HG03460 (cell line): ENCODE results near the gene IFITM5.
A peak's percentile ranks its signal among the peaks of the same experiment; 100 is the strongest.

ENCODE experiments used
- ATAC-seq: cut with Tn5 transposase; IDR thresholded peaks from one replicate; pipeline ENCODE4 v1.9.1; 2021; ENCODE audit not compliant: unreplicated experiment

IFITM5 gene

DNA sequence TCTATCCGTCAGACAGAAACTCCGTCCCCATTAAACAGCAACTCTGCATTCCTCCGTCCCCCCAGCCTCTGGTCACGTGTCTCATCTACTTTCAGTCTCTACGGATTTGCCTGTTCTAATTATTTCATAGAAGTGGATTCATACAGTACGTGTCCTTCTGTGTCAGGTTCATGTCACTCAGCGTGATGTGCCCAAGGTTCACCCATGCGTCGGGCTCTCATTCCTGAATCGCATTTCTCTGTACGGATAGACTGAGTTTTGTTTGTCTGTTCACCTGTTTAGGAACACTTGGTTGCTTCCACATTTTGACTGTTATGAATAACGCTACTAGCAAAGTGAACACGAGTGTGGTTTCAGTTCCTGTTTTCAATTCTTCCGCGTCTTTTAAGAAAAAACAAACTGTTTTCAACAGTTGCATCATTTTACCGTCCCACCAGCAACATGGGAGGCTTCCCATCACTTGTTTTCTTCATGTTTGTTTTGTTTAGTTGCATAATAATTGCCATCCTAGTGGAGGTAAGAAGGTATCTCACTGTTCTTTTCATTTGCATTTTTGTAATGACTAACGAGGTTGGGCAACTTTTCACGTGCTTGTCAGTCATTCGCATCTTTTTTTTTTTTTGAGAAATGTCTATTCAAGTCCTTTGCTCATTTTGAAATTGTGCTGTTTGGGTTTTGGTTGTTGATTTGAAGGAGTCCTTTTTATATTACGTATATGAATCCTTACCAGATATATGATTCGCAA, 30.0 kb downstream of the IFITM5 start:
- peak; percentile 67 for ATAC-seq

DNA sequence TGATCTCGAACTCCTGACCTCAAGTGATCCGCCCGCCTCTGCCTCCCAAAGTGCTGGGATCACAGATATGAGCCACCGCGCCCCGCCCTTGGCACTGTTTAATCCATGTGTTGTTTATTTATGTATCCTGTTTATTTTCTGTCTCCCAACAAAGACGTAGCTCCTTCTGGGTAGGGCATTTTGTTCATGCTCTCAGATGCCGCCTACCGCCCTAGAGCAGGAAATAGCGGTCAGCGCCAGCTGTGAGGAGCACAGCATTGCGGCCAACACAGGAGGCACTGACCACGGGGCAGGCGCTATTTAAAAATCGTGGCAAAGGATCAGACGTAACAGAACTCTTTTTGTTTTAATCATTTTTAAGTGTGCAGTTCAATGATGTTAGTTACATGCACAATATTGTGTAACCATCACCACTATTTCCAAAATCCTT, 30.6 kb downstream of the IFITM5 start:
- ATAC-seq: peak; percentile 53

DNA sequence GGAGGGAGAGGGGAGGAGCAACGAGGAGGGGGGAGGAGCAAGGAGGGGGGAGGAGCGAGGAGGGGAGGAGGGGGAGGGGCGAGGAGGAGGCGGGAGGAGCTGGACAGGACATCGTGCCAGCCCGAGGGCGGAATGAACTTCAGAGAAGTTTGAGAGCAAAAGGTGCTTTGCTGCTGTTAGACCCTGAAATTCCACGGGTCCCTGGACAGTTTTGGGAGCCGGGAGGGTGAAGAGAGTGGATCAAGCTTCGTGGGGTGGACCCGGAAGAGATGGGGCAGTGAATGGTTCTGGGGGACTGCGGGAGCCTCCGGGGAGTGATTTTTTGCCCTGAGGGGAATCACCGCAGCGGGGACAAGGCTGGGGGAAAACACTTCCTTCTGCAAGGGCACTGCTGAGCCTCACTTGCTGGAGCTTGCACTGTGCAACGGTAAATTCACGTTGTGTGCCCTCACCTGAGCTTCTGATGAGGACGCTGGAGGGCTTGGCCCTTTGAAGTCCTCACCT, 31.8 kb downstream of the IFITM5 start:
- ATAC-seq: no peak

DNA sequence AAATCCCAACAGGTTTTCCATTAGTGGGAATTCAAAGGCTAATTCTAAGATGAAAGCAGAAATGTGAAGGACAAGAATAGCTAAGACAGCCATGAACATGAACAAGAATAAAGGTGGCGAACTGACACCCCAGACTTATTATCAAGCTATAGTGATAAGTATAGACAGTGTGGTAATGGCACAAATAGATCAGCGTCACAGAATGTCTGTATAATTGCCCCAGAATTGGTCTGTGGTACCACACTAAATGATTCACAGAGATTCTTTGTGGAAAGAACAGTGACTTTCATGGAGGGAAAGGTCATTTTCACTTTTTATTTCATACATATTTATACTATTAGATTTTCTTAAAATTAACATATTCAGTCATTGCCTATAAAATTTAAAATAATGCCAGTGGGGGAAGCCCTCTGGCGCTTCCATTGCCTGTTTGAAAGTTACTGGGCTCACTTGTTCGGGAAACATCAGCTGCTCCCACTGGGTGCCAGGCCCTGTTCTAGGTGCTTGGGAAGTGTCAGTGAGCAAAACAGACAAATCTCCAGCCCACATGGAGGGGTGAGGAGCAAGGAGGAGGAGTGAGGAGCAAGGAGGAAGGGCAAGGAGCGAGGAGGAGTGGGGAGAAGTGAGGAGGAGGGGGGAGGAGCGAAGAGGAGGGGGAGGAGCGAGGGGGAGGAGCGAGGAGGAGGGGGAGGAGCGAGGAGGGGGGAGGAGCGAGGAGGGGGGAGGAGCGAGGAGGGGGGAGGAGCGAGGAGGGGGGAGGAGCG, 32.5 kb downstream of the IFITM5 start:
- ATAC-seq: no peak

DNA sequence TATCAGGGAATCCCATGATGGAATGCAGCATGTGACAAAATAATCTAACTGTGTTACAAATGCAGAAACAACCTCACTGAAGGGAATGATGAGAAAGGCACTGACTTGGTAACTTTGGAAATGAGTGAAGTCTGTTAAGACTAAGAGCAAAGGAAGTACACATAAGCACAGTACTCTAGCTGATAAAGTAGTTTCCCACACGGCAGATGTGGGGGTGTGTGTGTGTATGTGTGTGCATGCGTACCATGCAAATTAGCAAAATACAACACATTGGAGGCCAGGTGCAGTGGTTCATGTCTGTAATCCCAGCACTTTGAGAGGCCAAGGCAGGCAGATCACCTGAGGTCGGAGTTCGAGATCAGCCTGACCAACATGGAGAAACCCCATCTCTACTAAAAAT, 37.7 kb downstream of the IFITM5 start:
- no peak for ATAC-seq

DNA sequence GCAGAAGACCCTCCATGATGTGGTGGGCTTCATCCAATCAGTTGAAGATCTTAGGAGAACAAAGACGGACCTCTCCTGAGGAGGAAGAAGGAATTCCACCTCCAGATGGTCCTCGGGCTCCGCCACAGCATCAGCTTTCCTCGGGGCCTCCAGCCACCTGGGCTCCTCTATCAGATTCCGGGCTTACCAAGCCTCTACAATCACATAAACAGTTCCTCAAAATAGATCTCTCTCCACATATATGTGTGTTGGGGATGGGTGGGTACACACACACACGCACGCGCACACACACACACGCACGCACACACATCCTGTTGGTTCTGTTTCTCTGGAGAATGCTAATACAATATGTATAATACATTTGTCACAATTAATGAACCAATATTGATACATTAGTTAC, 39.9 kb downstream of the IFITM5 start:
- no peak for ATAC-seq

DNA sequence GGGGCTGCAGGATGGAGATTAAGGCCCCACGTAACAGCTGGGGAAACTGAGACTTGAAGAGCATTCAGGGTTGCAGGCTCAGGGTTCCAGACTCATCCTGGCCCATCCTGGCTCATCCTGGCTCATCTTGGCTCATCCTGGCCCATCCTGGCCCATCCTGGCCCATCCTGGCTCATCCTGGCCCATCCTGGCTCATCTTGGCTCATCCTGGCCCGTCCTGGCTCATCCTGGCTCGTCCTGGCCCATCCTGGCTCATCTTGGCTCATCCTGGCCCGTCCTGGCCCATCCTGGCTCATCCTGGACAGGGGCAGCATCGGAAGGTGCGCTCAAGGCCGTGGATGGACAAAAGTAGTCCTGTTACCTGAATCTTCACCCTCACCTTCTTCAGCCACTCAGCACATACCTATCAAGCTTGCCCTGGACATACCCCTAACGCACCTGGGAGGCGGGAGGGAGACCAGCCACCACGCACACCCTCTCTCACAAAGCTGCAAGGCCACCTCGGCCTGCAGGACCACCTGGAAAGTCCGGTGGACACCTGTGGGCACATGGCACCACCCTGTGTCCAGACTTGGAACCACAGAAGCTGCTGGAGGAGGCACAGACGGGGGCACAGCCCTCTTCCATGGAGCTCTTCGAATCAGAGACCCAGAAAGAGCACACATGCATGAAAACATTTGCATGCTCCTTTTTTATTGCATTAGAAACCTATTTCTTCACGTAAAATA, 41.4 kb downstream of the IFITM5 start:
- no peak for ATAC-seq

DNA sequence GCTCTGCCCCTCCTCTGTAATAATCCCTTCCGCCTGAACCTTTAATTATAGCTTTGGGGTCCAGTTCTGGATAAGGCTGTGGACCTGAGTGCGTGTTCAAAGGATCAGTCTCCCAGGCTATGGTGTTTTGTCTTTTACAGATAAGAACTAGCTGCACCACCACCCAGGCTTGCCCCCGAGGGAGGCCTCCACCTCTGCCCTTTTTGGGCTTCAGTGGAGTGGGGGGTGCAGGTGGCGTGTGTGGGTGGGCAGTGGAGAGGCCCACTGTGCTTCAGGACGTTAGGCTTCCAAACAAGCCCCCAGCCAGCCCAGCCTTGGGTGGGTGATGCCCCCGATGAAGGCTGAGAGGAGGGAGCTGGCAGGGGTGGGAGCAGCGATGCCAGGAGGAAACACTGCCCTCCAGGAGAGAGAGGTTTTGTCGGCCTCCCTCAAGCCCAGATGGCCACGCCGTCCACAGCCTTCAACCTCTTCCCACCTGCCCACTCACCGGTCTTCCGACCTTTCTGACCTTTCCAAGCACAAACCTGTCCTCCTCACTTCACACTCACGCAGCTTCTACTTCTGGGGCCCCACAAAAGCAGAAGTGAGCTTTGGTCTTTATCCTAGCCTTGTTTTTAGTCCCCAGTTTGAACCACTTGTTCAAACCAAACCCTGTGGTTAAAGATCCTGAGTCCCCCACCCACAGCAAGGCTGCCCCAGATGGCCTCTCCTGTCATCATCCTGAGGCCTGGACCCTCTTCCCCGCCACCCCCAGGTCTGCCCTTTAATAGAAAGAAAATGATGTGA, 42.2 kb downstream of the IFITM5 start:
- no peak for ATAC-seq

DNA sequence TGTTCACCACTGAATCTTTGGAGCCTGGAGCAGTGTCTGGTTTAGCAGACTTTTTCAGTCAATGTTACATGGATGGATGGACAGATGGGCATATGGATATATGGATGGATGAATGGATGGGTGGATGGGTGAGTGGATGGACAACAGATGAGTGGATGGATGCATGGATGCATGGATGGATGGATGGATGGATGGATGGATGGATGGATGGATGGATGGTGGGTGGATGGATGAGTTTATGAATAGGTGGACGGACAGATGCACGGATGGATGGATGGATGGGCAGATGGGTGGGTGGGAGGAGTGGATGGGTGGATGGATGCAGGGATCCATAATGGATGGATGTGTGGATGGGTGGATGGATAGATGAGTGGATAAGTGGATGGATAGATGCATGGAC, 43.5 kb downstream of the IFITM5 start:
- no peak for ATAC-seq

DNA sequence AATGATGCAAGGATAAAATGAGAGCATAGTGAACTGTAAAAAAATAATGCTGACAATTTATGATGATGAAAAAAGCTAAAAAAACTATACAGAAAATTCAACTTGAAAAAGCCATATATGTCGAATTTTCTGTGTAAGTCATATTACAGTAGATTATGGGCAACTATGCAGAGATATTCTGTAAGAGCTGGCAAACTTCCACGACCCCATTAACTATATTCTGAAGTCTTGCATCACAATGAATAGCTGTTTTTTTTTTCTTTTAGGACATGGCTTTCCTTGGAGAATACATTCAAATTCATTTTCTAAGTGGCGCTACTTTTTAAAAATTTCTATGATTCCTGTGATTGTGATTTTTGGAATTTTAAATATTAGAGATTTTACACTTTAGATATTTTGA, 44.1 kb downstream of the IFITM5 start:
- ATAC-seq: no peak

DNA sequence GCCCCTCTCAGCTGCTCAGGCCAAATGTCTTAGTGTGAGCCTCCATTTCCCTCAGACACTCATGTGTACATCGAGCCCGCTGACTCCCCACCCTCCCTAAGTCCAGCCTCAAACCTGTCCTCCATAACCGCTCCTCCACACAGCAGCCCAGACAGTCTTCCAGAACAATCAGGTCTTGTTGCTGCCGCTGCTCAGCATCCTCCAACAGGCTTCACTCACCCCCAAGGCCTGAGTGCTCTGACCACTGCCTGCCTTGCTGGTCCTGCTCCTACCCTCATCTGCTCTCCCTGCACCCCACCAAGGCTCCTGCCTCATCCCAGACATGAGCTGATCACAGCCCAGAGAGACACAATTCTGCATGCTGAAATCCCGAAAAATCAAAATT, 45.4 kb downstream of the IFITM5 start:
- ATAC-seq: no peak

DNA sequence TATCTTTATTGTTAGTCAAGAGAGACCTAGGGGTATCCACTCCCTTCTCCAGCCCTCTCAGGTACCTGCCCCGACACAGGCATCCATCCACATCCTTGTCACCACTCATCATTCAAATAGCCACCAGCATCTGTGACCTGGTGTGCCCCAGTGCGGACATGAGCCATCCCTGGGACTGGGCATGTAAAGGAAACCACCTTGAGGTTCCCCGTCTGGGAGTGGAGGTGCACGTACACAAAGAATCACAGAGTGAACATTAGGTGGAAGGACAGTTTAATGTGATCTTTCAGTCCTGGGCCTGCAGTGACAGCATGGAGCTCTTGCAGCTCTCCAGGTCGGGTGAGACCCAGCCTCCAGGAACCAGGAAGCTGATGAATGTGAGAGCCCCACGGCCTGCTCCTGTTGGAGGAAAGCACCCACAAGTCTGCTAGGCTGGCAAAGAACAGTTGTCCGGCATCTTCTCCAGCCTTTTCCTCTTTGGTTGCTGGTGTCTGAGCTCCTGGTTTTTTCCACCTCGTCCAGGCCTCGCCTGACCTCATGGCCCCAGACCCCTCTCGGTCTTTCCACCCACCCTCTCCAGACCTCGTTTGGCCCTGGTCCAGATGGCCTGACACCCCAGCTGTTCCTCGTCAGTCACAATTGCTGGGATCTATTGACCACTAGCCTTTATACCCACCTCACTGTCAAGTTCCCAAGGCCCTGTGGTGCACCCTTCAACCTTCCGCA, 46.0 kb downstream of the IFITM5 start:
- no peak for ATAC-seq

DNA sequence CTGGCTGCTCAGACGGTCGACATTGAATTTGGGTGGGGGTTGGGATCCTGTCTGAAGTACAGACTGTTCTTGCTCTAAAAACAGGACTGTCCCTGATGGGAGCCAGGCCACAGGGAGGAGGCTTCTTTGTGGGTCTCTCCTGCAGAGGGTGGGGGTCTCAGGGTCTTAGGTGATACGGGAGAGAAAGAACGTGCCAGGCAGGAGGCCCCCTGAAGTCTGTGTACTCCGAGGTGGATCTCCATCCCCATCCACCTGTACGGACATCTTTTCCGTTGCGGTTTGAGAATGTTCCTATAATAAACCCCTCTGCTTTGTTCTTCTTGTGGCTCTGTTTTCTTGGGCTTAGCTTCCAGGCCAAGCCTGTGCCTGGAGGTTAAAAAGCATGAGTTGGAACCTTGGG, 46.7 kb downstream of the IFITM5 start:
- no peak for ATAC-seq

DNA sequence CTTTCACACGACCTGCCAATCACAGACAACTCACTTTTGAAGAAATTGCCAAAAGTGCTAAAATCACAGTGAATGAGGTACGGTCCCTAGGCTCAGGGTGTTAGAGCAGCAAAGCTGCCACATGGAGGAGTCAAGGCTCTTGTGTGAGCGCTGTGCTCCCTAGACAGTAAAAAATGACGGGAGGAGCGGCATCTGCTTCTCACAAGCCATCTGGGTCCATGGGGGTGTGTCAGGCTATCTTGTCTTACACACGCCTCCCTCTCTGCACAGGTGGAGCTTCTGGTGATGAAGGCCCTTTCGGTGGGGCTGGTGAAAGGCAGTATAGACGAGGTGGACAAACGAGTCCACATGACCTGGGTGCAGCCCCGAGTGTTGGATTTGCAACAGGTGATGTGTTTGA, 47.8 kb downstream of the IFITM5 start:
- no peak for ATAC-seq

DNA sequence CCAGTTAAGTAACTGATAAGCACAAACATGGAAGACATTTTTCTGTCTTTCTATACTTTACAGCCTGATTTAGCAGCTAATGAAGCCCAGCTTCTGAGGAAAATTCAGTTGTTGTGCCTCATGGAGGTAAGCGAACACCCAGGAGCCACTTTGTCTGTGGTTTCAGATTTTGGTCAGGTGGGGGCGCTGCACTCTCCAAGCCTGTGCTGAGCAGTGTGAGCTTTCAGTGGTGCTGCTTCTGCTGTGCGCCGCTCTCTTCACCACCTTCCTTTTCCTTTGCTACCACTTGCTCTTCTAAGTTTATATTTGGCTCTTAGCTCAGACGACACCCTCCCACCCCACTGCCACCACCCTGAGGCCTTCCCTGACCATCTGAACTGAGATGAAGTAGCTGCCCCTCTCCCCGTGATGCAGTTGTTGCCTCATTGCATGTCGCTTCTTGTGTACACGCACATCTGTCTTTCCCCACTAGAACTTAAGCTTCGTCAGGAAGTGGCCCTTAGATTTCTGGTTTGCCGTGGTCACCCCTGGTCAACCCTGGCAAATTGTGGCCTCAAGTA, 48.5 kb downstream of the IFITM5 start:
- ATAC-seq: no peak

DNA sequence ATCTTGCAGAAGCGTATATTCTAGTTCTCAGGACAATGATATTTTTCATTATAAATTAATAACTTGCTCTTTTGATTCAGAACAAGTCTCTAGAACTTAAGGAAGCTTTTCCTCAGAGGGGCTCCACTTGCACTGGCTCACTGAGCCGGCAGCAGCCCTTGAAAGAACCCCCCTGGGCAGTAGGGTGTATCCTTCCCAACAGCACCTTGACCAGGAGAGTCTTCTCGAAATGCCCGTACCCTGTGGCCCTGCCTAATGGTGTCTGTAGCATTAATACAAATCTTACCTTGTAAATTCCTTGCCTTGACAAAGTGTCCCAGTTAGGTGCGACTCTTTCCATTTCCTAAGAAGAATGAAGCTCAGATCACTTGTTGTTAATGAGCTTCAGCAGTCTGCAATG, 49.1 kb downstream of the IFITM5 start:
- ATAC-seq: no peak

DNA sequence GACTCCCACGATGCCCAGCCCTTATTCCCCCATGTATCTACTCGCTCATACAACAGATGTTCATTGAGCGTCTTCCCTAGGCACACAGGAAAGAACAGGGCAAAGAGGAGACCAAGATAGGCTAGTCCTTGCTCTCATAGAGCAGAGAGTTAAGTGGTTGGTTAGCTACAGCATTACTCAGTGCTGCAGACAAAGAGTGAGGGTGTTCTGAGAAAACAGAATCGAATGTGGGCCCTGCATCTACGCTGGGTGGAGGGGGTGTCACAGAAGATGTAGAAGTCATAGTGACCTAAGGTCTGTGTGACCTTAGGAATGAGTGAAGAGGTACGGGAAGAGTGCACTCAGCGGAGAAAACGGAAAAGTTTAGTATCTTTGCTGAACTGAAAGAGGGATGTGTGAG, 50.3 kb downstream of the IFITM5 start:
- ATAC-seq: no peak
